Putamen (tissue), 1 donor: ENCODE results near the gene PNMA6A.
"Not testable (repeated sequence)": the region's sequence is repeated elsewhere in the genome, so short reads cannot be mapped to it uniquely, and the experiment has no call there.

Experiments
- DNase-seq: peaks from one replicate; pipeline ENCODE4 v3.0.0-alpha.2; 2016; ENCODE audit warnings: low spot score

The PNMA6A gene

DNA sequence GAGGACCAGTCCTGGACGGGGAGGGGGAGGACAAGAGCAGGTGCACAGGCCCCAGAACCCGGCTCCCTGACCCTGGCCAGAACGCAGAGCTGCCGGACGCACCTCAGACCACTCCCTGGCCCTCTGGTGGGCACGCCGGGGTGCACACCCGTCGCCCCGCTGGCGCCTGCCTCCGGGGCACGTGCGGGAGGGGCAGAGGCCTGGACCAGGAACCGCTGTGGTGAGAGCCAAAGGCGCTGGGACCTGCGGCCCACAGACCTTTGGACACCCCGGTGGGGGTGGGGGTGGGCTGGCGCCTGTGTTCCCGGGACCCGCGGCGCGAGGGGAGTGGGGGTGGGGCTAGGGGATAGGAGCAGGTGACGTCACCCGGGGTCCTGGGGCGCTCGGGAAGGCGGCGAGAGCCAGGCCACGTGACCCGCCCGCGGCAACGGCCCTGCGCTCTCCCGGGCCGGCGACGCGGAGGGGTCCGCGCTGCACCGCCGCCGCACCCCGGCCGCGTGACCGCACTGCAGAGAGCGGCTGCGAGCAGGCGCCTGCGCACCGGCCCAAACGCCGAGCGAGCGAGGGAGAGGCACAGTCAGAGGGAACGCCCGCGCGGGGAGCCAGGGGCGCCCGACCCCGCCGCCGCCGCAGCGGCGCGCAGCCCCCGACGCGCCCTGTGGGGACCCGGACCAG, at the start of gene PNMA6A:
Gene PNMA6A, plus strand, starts transcription at position 546 of the 675 bp plus-strand sequence. CDS start 609 bp downstream, outside the sequence.
- not testable (repeated sequence) for DNase-seq

DNA sequence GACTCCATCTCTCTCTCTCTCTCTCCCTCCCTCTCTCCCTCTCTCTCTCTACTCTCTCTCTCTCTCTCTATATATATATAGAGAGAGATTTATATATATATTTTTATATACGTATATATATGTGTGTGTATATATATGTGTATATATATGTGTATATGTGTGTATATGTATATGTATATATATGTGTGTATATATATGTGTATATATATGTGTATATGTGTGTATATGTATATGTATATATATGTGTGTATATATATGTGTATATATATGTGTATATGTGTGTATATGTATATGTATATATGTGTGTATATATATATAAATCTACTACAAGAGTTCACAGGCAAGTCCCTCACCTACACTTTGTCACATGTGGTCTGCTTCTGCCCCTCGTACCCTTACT, 45.8 kb upstream of the PNMA6A start:
- not testable (repeated sequence) for DNase-seq

DNA sequence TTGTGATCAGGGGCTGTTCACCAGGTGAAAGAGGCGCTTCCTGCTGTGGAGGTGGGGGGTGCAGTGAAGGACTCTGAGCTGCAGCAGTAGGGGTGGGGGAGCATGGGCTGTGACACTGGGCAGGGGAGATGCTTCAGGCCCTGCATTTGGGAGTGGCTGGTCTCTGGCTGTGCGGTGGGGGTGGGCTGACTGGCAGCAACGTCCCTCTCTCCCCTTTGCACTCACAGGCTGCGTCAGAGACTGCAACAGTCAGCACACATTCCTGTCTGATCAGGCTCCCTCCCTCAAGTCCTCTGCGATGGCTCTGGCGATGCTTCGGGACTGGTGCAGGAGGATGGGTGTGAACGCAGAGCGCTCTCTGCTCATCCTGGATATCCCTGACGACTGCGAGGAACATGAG, 43.8 kb upstream of the PNMA6A start:
- not testable (repeated sequence) for DNase-seq

DNA sequence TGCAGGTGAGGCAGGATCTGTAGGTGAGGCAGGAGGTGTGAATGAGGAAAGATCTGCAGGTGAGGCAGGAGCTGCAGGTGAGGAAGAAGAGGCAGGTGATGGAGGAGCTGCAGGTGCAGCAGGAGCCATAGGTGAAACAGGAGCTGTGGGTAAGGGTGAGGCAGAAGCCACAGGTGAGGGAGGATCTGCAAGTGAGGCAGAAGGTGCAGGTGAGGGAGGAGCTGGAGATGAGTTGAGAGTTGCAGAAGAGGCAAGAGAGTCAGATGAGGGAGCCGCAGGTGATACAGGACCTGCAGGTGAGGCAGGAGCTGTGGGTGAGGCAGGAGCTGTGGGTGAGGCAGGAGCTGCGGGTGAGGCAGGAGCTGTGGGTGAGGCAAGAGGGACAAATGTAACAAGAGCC, 43.1 kb upstream of the PNMA6A start:
- DNase-seq, result no peak

DNA sequence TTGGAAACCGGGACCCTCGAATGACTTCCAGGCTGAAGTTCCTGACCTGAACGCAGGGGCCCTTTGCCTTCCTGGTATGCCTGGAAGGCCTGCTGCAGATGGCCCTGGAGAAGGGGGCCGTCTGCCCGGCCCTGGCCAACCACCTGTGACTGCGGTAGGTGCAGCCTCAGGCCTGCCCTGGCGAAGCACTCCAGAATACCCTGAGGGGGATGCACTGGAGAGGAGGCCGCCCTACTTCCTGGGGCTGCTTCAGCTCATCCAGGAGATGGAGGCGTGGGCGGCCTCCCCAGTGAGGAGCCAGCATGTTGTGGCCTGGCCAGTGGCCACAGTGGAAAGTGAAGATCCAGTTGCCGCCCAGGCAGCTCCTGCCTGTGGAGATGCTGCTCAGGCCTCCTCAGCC, 42.4 kb upstream of the PNMA6A start:
- DNase-seq, result no peak

DNA sequence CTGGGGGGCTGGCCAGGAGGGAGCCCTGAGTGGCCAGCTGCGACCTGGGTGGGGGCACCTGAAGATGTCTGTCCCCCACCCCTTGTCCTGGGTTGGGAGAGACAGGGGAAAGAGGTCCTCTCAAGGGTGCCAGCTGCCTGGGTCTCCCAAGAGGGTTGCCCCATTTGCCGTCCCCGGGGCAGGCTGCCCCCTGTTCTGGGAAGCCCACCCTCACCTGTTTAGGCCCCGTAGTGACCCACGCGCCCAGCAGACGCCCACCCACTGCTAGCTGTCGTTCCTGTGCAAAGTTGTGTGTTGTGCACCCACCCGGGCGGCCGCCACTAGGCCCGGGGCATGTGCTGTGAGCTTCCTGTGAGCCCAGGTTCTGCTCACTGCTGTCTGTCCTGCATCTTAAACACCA, 41.5 kb upstream of the PNMA6A start:
- no peak for DNase-seq

DNA sequence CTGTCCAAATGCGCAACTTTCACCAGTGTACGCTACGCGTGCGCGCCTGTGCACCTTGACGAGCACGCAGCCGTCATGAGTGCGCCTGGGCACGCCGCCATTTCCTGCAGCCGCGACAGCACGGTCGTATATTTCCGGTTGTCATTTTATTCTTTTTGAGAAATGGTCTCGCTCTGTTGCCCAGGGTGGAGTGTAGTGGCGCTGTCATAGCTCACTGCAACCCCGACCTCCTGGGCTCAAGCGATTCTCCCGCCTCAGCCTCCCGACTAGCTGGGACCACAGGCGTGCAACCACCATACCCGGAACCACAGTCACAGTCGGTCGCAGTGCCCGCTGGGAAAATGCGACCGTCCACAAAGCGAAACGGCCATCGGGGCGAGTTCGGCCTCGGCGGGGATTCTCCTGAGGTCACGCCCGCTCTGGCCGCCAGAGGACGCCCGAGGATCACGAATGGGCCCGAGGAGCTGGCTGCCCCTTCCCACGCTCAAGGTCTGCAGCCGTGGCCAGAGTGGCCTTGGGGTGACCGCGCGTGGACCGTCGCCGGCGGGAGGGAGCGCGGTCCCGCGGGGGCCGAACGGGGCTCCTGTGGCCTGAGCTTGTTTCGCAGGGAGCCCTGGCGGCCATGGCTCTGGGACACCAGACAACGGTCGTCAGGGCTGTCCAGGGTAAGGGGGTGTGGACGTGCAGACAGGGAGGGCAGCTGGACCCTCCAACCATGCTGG, 39.7 kb upstream of the PNMA6A start:
- DNase-seq, result peak; percentile 32

DNA sequence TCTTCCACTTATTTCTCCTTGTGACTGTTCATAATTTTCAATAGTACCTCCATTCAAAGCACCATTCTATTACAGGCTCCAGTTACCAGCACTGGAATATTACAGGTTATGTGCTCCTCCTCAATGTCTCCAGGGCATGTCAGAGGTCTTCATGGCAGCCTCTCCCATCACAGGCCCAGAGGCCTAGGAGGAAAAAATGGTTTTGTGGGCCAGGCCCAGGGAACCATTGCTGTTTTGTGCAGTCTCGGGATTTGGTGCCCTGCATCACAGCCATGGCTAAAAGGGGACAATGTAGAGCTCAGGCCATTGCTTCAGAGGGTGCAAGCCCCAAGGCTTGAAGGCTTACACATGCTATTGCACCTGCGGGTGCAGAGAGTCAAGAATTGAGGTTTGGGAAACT, 23.2 kb upstream of the PNMA6A start:
- DNase-seq, result no peak

DNA sequence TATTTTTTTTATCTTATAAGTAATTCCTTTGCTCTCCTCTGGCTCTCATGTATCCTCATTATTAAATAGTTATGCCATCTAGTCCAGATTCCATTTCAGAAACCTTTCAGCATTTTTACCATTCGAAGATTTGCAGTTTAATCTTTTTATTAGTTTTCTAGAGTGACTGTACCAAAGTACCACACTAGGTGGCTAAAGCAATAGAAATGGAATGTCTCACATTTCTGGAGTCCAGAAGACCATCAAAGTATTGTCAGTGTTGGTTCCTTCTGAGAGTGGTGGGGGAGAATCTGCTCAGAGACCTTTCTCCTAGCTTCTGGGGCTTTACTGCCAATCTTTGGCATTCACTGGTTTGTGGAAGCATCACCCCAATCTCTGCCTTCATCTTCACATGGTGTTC, 19.7 kb upstream of the PNMA6A start:
- DNase-seq, result no peak

DNA sequence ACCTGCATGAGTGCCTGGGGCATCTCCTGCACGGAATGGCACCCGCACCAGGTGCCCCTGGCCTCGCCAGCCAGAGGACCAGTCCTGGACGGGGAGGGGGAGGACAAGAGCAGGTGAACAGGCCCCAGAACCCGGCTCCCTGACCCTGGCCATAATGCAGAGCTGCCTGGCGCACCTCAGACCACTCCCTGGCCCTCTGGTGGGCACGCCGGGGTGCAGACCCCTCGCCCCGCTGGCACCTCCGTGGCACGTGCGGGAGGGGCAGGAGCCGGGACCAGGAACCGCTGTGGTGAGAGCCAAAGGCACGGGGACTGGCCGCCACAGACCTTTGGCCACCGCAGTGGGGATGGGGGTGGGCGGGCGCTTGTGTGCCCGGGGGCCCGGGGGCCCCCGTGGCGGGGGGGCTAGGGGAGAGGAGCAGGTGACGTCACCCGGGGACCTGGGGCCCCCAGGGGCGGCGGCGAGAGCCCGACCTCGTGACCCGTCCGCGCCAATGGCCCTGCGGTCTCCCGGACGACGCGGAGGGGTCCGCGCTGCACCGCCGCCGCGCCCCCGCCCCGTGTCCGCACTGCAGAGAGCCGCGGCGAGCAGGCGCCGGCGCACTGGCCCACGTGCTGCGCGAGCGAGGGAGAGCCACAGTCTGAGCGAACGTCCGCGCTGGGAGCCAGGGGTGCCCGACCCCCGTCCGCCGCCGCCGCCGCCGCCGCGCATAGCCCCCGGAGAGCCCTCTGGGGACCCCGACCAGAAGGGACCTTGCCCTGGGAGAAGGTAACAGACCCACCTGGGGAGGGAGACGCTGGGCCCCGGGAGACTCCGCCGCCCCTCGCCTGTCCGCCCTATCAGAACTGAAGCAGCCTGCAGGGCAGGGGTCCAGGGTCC, 16.1 kb upstream of the PNMA6A start, which contains the start of gene PNMA3:
Gene PNMA3, plus strand, starts transcription at position 600 of the 879 bp plus-strand sequence. CDS start 586 bp downstream, outside the sequence.
- DNase-seq, result no peak

DNA sequence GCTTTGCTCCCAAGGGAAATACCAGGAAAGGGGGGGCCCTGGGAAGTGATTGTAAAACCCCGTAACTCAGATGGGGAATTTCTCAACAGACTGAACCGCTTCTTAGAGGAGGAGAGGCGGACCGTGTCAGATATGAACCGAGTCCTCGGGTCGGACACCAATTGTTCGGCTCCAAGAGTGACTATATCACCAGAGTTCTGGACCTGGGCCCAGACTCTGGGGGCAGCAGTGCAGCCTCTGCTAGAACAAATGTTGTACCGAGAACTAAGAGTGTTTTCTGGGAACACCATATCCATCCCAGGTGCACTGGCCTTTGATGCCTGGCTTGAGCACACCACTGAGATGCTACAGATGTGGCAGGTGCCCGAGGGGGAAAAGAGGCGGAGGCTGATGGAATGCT, 15.0 kb upstream of the PNMA6A start:
- DNase-seq, result no peak

DNA sequence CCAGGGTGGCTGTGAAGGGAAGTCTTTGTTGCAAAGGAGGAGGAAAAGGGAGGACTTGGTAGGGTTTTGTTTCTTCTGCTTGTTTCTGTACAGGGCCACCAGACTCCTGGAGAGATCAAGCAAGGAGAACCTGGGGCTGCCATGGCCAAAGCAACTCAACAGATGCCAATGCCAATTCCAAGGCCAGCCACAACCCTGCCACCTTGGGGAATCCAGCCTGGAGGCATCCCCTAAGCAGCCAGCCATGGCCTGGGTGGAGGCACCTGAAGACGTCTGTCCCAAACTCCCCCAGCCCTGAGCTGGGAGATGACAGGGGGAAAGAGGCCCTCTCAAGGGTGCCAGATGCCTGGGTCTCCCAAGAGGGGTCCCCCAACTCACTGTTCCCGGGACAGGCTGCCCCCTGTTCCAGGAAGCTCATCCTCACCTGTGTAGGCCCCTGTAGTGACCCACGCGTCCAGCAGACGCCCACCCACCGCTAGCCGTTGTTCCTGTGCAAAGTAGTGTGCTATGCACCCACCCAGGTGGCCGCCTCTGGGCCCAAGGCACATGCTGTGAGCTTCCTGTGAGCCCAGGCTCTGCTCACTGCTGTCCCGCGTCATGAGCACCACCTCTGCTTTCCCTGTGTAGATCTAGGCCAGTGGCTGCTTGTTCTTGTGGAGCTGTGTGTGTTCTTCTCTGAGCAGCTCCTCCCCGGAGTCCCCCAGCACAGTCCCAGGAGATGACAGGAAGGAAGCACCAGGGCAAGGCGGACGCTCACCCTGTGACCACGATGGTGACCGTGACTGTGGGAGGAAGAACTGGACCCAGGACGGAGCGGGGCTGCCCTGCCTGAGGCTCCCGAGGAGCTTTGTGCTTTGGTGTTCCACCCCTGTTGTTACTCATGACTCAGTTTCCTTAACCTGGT, 12.8 kb upstream of the PNMA6A start:
- DNase-seq, result no peak

DNA sequence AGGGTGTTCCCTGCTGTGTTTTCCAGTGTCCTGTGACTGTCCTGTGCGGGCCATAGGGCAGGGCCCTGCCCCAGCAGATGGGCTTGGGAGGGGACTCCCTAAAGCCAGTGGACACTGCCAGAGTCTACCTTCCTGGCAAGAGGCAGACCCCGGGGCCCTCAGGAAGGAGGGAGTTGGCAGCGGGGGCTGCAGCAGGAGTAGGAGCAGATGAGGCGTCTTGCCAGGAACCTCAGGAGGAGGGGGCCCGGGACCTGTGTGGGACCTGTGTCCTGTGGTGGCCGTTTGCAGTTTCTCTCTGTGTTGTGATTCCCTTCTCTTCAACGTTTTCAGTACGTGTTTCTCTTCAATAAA, 12.2 kb upstream of the PNMA6A start:
- DNase-seq, result no peak

DNA sequence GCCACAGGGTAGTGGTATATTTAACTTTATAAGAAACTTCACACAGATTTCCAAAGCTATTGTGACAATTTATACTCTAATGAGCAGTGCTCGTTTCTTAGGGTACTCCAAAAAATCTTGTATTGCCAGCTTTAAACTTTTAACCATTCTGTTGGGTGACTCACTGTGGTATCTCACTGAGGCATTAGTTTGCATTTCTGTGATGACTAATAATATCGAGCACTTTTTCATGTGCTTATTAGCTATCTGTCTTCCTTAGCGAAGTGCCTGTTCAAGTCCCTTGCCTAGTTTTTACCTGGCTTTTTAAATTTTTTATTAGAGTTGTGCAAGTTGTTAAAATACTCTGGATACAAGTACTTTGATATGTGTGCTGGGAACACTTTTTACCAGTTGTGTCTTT, 10.5 kb upstream of the PNMA6A start:
- DNase-seq, result no peak

DNA sequence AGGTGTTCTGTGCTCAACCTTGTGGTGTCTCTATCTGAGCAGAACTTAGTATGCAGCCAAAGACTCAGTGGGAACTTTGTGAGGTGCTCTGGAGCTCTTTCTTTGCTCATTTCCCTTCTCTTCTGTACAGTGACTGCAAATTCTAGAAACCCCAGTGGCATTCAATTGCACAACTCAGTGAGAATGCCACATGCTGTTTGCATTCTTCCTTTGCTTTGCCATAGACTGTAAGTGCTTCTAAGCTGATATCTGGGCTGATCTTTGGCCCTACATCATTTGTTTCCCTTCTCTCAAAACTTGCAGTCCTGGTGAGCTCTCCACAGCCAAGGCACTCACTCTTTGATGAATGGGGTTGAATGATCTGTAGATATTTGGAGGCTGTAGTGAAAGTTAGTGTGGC, 8.9 kb upstream of the PNMA6A start:
- DNase-seq, result no peak

DNA sequence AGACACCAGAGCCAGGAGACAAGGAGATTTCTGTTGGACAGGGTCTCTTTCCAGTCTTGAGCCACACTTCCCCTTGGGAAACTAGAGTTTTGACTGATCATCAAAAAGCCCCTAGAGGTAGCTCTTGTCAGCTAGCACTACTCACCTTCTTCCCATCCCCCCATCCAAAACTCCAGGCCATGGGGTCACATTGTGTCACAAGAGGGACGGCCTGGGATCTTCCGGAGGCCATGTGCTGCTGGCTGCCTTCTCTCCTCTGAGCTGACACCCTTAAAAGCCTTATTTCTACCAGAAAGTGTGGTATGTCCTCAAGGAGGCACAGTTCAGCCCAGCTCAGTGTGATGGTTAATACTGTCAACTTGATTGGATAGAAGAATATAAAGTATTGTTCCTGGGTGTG, 8.2 kb upstream of the PNMA6A start:
- no peak for DNase-seq

DNA sequence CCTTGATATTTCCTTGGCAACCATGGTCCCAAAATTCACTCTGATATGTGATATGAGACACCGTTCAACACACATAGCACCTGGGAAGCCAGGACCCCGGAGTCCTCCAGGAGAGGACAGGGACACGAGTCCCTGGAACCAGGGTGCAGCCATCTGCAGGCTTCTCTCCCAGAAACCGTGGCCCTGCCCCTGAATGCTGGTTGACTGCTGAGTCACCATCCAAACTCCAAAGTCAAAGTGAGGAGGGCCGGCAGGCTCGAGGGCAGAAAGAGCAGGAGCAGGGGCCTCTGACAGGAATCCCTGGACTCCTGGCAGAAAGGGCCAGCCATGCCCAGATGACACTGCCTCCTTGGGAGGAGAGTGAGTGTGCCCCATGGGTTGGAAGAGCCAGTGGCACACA, 6.9 kb upstream of the PNMA6A start:
- DNase-seq, result no peak

DNA sequence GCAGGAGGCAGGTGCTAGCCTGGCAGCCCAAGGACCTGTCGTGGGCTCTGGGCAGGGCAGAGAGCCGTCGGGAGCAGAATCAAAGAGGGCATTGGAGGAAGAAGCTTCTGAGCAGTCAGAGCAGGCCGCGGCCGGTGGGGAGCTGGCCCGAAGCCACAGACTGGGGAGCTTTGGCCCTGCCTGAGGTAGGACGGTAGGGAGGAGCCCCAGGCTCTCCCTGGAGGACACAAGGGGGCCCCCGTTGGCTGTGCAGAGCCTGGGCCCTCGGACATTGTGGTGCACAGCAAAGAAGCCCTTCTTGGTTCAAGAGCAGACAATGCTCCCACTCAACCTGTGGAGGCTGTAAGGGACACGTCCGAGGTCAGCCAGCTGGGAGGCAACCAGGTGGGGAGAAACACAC, 5.9 kb upstream of the PNMA6A start:
- DNase-seq, result not testable (repeated sequence)

DNA sequence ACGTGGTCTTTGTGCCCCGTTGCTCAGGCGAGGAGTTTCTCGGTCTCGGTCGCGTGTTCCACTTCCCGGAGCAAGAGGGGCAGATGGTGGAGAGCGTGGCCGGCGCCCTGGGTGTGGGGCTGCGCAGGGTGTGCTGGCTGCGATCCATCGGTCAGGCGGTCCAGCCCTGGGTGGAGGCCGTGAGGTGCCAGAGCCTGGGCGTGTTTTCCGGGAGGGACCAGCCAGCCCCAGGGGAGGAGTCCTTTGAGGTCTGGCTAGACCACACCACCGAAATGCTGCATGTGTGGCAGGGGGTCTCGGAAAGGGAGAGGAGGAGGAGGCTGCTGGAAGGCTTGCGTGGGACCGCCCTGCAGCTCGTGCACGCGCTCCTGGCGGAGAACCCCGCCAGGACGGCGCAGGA, 1.1 kb downstream of the PNMA6A start:
- DNase-seq, result not testable (repeated sequence)

DNA sequence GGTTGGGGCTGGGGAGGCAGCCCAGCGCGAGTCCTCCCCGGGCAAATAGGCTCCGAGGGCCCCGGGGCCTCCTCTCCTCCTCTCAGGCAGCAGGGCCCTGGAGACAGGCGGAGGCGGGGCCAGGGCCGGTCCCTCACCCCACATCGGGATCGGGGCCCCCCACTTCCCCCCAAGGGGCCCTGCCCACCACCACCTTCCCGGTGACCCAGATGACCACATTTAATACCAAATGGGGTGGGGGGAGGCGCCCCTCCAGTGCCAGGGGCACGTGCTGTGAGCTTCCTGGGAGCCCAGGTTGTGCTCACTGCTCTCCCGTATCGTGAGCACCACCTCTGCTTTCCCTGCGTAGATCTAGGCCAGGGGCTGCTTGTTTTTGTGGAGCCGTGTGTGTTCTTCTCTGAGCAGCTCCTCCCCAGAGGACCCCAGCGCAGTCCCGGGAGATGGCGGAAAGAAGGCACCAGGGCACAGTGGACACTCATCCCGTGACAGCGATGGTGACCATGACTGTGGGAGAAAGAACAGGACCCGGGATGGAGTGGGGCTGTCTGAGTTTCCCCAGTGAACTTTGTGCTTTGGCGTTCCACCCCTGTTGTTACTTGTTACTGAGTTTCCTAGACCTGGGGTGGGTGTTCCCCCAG, 2.1 kb downstream of the PNMA6A start:
- DNase-seq, result no peak

DNA sequence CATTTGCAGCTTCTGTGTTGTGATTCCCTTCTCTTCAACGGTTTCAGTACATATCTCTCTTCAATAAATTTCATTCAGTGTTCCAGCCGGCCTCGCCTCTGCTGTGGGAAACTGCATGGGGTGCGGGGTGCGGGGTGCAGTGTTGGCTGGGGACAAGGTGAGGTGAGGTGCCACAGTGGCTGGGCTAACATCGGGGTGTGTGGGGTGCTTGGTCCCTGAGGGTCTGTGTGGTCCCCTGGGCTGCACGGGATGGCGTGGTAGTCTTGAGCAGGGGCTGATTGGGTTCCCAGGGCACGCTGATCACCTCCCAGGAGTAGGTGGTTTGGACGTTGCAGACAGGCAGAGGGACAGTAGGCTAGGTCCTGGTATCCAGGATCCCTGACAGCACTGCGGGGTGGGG, 2.7 kb downstream of the PNMA6A start:
- DNase-seq, result no peak
